GM19238 (cell line): ENCODE results near the gene DHRS13.
A peak's percentile ranks its signal among the peaks of the same experiment; 100 is the strongest.

Source experiments
- DNase-seq: peaks from one replicate; pipeline ENCODE4 v3.0.0; 2011; ENCODE audit warnings: low spot score; ENCODE audit not compliant: insufficient read length

The DHRS13 gene

DNA sequence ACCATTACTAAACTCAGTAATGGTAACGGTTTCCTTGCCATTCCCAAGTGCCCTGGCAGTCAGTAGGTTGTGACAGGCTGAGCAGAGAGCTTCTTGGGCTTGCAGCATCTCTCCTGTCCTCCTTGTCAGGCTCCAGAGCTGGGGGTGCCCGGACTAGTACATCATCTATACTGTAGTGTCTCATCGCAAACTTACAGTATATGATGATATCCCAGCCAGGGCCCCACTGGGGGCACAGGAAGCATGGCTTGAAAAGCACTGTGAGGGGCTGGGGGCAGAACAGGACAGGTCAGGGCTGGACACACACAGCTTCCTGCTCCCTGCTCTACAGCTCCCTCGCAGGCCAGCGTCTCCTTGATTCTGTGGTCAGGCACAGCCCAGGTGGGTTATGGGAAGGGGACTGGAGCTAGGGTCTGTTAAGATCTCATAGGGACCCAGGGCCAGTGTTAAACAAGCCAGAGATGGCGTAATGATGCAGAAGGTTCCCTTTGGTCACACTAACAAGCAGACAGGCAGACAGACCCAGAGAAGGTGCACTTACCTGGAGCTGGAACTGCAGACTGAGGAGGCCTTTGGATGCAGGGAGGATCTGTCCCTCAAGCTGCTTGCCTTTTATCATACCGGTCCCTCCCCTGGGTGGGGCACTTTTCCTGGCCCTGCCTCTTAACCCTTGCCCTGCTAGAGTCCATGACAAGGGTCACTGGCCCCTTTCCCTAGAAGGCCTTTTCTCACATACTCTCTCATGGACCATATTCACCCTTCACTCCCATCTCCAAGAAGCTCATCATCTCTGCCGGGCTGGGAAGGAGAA, 41.3 kb downstream of the DHRS13 start:
- DNase-seq = no peak

- DNase-seq = no peak
Measured at GRCh38 chr17:28860363-28860808, 42.5 kb downstream of the DHRS13 start.

DNA sequence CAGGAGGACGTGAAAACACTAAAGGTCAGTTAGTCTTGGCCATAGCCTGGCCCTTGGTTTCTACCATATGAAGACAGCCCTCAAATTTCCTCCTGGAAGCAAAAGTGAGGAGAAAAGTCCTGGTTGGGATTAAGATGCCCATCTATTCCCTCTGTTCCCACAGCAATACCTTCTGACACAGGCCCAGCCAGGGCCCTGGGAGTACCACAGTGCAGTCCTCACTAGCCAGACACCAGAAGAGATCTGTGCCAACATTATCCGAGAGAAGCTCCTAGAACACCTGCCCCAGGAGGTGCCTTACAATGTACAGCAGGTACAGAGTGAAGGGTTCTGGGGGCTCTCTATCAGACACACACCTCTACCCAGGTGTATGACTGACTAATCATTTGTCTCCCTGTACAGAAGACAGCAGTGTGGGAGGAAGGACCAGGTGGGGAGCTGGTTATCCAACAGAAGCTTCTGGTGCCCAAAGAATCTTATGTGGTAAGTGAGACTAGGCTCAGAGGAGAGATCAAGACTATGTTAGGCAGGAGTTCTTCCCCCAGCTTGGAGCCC, 44.0 kb downstream of the DHRS13 start:
- DNase-seq = no peak

- DNase-seq = no peak
Measured at GRCh38 chr17:28857905-28858800, 44.7 kb downstream of the DHRS13 start.

- DNase-seq = no peak
Measured at GRCh38 chr17:28856028-28856574, 46.8 kb downstream of the DHRS13 start.

DNA sequence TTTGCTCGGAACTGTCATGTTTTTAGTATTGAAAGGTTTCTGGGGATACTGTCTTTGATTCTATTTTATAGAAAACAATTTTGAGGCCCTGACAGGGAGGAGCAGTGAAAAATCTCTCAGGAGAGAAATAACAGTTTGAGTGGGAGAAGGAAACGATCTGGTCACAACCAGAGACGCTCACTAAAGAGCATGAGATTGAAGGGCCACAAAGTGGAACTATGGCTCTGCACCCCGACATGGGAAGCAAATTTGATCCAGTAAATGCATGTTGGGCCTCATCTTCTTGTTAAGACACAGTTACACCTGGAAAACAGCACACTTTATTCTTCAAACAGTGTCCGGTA, 47.6 kb downstream of the DHRS13 start:
- no peak for DNase-seq

DNA sequence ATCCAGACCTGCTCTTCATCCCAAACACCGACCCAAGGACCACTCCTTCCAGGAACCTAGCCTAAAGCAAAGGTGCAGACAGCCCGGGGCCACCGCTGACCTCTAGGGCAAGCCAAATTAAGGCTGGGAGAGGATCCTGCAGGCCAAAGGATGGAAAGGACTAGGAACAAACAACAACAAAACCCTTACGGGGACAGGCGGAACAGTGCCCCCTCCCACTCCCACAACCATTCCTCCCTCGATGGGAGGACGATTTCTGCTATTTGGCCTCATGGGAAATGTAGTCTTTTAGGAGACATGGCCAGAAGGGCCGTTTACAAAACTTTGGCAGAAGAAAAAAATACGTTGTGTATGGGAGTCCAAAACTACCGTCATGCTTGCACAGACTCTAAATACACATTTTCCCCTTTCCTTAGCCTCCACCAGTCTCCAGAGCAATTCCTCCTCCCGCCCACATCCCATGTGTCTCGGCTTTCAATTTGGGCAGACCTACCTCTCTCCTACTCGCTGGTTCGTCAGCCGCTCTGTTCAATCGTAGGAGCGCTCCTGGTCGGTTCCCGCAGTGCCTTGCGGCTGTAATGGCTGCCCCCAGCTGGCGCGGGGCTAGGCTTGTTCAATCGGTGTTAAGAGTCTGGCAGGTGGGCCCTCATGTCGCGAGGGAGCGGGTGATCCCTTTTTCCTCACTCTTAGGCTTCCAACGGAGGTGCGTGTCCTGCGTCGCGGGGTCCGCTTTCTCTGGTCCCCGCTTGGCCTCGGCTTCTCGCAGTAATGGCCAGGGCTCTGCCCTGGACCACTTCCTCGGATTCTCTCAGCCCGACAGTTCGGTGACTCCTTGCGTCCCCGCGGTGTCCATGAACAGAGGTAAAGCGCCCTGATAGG, 48.2 kb downstream of the DHRS13 start, which contains the start of gene ERAL1:
Gene ERAL1 (plus strand): TSS at position 560 of the 879 bp plus-strand sequence. CDS start 19 bp downstream, at position 579.
- DNase-seq = peak; percentile 90

GRCh38 chr17:28853295-28853694, 49.6 kb downstream of the DHRS13 start:
- no peak for DNase-seq

GRCh38 chr17:28849281-28849680, 53.6 kb downstream of the DHRS13 start:
- no peak for DNase-seq

GRCh38 chr17:28848667-28849066, 54.2 kb downstream of the DHRS13 start:
- peak; percentile 48 for DNase-seq
